Stimulated activated naive CD8-positive, alpha-beta T cell treated with anti-CD3 and anti-CD28 coated beads, Interleukin-15, Interleukin-2, amounts not matched to agents 100 U/mL and 50 U/mL, for 24 hours (primary cell): ENCODE measurements around the gene MYBBP1A.

ENCODE experiments used
- ATAC-seq: fragments of 150-1000 bp; cut with Tn5 transposase; one replicate; pipeline ENCODE4 v1.10.0; 2021
- DNase-seq: peaks from one replicate; pipeline ENCODE4 v3.0.0; 2021

The MYBBP1A gene

DNA sequence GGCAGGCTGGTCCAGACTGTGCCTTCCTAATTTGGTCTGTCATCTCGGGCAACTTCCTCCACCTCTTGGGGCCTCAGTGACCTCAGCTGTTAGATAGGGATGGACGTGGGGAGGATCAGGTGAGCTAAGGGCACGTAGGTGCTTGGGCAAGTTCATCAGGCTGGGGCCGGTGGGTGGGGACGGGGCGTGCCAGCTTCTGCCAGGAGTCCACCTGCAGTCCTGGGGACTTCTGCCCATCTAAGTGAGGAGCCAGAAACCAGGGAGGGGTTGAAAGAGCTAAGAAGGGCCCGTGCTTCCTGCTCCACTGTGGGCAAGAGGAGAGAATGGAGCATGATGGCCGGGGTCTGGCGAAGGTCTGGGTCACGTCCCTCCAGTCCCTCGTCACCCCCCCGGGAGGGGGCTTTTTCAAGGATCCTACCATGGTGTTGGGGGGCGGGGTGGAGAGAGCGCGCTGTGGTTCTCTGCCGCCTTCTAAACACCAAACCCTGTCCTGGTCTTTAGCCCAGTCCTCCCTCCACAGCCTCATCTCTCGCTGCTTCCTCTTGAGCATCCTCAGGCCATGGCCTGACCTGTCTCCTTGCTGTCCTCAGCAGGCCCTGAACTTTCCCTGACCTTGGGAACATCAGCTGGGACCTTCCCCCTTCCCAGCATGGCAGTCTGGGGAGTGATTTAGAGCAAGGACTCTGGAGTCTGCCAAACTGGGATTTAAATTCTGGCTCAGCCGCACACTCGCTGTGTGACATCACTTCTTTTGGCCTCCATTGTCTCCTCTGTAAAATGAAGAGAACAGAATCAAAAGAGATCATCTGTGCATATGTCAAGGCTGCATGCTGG is 34.9 kb downstream of the MYBBP1A start:
- peak; percentile 16 for ATAC-seq
- no peak for DNase-seq

DNA sequence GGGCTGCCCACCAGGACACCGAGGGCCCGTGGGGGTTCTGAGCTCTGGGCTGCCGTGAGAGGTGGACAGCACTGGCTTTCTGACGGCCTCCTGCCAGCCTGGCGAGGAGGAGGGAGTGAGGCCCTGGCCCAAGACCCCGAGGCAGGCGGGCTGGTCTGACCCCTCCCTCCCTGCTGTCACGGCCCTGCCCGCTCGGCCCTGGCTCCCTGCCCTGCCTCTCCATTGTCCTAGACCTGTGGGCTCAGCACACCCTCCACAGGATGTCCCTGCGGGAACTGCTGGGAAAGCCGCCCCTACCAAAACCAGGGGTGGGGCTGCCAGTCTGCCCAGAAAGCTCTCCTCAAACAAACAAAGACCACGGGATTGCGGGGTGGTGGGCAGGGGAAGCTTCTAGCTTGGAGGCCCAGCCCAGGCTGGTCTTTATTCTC is 35.8 kb downstream of the MYBBP1A start:
- no peak for DNase-seq
- ATAC-seq = no peak

DNA sequence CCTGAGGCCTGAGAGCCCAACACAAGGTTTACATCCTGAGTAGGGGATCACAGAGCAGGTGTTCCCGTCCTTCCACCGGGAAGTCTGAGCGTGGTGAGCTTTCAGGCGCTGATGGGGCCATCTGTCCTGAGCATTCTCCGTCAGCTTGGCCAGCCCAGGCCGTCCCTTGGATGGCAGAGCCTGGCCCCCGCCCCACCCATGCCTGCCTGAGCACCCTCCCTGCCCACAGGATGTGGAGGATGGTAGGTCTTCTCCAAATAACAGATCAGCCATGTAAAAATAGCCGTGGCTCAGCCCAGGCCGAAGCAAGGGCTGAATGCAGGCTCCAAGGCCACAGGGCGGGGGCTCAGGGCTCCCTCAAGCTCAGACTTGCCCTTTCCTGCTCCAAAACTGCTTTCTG is 36.3 kb downstream of the MYBBP1A start:
- DNase-seq = no peak
- no peak for ATAC-seq

DNA sequence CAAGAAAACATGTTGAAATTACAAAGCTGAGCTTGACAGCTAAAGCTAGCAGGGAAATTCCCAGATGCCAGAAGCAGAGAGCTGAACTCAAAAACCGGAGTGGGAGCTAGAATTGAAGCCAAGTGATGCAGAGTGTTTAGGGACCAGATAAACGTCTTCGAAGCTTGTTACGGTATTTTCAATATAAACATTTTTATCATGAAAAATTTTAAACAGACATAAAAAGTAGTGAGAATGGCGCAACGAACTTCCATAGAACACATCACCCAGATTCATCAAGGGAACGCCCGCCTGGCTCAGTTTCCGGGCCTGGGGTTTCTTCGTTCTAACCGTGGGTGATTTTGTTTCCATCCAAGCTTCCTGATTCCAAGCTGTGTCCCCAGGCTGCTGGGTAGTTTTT is 38.4 kb downstream of the MYBBP1A start:
- DNase-seq (no peak), ATAC-seq (no peak)

DNA sequence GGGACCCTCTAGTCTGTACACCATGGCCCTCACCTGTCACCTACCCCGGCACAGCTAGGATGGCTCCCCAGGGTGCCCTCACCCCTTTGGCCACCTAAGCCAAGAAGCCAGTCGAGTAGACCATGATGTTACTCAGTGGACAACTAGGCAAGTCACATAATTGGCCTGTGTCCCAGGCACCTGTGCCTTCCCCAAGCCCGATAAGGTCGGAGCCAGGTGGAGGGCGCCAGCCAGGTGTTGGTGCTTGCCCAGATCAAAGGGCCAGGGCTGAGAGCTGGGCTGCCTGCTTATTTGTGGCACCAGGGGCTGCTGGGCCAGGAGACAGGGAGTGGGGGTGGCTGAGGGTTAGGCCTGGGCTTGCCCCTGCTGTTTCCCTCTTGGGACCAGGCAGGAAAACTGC is 39.7 kb downstream of the MYBBP1A start:
- ATAC-seq (no peak), DNase-seq (no peak)

DNA sequence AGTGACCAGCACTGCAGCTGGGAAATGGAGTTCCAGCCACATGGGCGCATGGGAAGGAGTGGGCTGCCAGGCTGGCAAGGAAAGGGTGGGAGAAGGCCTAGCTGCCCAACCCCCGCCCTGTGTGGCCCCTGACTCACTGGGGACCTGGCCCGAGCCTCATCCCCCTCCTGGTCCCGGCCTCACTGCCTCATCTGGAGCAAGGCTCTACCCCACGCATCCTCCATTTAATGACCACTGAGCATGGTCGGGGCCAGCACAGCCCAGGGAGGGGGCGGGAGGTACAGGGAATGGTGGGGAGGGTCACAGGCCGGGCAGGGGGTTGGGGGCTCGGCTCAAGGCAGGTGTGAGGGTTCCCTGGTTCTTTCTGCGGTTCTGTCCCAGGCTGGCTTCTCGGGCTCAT is 40.4 kb downstream of the MYBBP1A start:
- ATAC-seq = no peak
- DNase-seq = no peak

DNA sequence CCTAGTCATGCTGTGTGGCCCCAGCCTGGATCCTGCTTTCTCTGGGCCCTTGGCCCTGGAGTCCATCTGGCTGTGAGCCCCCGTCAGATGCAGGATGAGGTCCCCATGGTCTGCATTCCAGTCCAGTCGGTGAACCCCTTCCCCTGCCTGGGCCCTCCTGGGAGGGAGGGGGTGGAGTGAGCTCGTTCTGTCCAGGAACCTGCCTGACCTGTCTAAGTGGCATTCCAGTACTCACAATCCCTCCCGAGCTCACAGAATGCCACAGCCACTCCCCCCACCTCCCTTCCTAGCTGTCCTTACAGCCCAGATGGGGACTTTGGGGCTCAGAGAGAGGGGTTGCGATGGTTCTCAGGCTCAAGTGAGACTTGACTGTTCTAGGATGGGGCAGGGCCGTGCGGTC is 41.0 kb downstream of the MYBBP1A start:
- no peak for ATAC-seq
- no peak for DNase-seq

DNA sequence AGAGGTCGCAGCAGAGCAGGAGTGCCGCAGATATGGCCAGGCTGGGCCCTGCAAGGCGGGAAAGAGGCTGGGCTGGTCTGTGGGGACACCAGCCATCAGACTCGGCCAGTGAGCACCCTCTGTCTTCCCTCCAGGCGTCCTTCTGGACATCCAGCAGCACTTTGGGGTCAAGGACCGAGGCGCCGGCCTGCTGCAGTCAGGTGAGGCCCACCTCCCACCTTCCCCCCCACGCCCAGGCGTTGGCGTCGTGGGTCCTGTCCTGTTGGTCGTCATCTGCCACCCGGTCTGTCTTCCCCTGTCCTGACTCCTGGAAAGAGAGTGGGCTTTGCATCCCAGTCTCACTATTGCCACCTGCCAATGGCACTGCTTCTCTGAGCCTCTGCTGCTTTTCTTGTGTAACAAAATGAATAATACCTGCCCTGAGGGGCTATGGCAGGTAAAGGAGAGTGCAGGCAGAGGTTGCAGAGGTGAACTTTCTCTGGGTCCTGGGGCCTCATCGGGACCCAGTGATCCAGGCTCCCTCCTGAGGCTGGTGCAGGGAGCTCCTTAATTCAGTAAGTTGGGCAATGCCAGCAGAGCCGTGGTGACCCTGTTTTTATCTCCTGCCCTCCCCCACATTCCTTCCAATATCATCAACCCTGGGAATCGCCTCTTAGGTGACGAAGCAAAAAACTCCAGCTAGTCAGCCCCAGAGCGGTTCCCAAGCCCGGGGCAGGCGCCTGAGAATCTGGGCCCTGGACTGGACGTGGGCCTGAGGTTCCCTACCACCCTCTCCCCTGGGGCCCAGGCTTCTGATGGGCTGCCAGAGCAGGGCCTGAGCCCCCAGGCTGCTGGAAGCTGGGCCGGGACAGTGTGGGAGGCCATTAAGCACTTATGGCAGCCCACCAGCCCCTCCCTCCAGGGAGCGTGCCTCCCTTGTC is 41.8 kb downstream of the MYBBP1A start:
- DNase-seq (no peak), ATAC-seq (no peak)

DNA sequence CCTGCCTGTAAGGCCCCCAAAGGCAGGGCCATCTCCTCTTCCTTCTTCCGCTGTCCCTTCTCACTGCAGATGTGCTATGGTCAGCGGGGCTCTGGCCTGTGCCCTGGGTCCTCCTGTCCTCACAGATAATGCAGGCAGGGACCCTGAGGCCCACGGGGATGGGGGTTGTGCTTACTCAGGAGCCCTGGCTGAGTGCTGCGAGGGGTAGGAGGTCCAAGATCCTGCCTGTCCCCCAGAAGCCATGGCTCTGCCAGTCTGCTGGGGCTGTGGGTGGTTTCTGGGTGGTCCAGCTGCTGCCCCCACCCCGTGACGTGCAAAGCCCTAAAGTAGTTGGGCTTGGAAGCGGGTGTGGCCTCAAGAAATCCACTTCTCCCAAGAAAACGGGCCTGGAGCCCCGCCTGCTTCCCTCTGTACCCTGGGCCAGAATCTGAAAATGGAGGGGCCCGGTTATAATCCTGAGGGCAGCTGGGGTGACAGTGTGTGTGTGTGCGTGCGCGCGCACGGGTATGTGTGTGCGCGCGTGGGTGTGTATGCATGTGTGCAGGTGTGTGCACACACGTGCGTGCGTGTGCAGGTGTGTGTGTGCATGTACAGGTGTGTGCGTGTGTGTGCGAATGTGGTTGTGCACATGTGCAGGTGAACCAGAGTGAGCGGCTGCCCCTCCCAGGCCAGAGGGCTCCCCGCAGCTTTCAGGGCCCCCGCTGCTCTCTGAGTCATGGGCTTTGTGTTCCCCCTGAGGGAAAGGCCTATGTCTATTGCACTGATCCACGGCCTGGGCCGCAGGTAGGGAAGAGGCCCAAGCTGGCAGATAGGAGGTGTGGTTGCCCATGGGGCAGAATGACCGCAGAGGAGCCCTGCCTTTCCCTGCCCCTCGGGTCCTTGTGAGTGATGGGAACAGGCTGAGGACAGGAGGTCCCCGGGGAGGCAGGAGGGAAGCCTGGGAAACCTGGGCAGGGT is 42.8 kb downstream of the MYBBP1A start:
- DNase-seq (no peak), ATAC-seq (no peak)

DNA sequence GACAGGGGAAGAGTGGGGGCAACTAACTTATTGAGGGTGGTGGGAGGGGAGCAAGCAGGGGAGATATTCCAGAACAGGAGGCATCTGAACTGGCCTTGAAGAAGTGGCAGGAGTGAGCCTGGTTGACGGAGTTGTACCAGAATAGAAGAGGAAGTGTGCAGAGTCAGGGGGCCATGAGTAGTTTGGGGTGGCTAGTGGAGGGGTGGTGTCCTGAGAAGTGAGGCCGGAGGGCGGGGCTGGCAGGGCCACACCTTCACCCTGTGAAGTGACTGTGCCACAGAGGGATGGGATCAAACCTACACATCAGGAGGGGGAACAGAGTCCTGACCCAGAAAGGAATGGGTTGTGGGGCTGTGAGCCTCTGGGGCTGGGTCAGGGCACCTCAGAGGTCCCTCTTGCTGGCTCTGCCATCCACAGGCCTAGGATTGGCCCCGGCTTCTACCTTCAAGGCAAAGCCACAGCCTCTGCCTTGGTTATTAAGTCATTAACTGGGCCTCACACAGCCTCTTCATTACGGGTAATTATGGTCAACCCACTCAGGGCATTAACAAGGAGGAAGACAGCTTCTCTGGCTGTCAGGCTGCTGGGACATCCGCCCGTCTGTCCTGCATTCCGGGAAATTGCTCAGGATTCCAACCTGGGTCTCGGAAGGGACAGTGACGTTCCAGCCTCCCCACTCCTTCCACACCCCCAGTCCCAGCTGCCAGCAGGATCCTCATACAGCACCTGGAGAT is 43.8 kb downstream of the MYBBP1A start:
- ATAC-seq (no peak), DNase-seq (no peak)

DNA sequence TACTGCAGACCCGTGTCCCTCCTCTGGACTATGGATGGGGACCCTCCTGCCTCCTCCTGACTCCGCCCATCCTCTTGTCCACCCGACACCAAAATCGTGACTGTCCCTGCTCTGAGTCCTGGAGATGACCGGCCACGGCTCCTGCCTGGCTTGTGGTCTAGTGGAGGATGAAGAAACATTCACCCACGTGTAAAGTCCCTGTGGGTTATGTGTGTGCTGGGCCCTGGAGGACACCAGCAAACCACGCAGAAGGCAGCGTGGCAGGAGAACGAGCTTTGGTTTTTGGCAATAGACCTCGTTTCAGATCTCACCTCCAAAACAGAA is 44.6 kb downstream of the MYBBP1A start:
- no peak for ATAC-seq
- DNase-seq = no peak

DNA sequence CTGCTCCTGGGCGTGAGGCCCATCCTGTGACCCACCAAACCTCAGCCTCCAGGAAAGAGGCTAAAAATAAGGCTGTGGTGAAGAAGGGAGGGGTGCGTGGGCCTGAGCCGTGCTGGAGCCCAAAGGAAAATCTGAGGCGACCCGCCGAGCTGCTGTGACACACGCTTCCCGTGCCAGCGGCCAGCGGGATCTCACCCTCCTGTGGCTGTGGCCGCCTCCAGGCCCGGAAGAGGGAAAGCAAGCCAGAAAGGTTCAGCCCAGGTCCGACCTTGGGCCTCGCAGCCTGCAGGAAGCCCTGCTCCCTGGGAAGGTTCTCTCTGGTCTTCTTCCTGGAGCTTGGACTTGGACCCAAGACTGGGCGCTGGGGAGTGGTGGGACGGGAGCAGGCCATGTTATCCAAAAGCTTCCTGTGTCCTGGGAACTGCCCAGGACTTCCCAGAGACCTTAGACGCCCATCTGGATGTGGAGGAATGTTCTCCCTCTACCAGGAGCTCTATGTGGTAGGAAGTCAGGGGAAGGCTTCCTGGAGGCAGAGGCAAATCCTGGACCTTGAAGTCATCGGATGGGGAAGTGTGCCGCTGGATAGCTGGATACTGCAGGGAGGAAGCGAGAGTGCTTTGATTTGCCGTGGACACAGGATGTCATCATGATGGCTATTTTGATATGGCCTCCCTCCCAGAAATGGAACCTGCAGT is 45.1 kb downstream of the MYBBP1A start:
- ATAC-seq (no peak), DNase-seq (no peak)

DNA sequence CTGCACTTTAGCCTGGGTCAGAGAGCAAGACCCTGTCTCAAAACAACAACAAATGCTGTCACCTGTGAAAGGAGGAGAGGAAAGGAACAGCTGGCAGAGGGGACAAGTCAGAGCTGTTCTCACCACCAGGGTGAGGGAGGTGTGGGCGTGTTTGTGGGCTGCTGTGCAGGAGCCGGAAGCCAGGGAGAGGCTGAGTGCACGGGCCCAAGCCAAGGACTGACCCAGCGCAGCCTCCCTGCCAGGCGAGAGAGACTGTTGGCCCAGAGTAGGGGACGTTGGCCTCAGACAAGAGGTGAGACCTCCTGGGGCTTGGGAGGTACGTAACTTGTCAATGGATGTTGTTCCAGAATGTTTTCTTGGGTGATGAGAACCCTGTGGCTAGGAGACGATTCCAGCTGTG is 45.8 kb downstream of the MYBBP1A start:
- ATAC-seq (peak; percentile 44), DNase-seq (peak; percentile 42)

DNA sequence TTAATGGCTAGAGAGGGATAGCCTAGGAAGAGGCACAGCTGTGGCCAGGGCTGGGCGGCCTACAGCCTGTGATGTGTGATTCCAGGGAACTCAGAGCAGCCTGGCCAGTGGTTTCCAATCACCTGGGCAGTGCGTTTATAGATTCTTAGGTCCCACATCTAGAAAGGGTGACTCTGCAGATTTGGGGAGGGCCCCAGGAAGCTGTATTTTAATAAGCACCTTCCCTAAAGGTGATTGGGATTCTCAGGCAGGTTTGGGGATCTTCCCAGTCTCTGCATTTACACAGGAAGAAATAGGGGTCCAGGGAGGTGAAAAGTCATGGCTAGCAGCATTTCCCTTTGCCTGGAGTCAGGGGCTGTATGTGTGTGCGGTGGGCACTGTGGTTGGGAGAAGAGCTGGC is 47.0 kb downstream of the MYBBP1A start:
- ATAC-seq (no peak), DNase-seq (no peak)

DNA sequence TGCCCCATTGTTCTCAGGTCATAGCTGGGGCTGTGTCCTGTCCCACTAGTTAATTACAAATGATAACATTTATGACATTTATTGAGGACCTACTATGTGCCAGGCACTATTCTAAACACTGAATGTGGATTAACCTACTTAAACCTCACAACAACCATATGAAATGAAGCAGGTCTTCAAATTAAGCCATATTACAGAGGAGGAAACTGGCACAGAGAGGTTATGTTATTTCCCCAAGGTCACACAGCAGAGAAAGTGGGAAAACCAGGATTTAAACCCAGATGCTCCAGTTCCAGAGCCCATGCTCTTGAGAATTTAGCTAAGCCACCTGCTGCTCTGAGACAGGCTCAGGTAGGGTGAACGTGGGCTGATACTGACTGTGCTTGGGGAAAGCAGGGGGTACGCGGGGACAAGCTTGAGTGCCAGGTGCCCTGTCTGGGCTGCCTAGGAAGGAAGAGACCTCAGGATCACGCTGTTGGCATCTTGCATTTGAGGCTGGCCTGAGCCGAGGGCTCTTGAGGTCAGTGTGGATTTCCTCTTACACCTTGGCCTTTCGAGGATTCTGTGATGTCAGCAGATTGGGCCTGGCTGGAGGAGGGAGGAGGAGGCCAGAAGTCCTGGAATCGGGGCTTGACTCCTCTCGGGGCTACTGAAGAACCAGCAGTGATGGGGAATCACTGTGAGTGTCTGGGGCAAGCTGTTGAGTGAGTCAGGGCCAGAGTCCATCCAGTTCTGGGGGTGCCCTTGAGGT is 47.6 kb downstream of the MYBBP1A start:
- ATAC-seq = no peak

DNA sequence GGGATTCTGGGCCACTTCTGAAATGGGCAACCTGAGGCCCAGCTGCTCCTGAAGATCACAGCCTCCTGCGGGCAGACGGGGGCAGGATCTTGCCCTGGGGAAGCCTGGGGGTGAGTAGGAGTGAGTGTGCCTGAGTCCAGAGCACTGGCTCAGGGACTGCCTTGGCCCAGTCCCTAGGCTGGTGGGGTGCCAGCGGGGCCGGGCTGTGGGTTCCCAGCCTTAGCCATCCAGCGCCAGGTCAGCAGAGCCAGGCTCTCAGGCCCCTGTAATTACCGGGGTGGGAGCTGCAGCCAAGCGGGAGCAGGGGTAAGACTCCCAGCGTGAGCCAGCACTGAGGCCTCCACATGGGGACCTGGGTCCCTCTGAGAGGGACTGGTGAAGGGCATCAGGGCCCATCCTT is 48.3 kb downstream of the MYBBP1A start:
- no peak for DNase-seq
- no peak for ATAC-seq

More for the DNA sequence above, 47.6 kb downstream of the MYBBP1A start:
- DNase-seq = no peak

DNA sequence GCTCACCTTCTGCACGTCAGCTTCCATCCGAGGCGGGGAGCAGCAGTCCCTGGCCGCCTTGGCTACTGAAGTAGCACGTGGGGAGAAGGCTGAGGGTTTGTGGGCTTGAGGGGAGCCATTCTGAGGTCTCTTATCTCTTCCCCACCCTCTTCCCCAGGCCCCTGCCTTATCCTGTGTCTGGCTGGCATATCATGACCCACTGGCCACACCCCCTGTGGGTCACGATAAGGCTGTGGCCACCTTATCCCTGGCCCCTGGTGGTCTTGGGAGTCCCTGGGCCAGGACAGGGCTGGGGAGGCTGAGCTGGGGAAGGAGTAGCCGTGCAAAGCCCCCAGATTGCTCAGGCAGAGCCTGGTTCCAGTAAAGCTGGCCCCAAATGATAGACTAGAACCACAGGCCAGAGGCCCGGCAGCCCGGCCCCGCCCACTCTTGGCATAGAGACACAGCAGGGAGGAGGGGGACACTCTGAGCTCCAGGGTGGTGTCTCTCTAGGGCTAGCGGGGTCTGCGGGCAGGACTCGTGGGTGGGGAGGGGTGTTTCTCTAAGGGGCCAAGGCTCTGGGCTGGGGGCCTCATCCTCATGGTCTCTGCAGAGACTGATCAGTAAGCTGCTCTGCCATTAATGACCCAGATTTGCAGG is 48.9 kb downstream of the MYBBP1A start:
- ATAC-seq (no peak), DNase-seq (no peak)

DNA sequence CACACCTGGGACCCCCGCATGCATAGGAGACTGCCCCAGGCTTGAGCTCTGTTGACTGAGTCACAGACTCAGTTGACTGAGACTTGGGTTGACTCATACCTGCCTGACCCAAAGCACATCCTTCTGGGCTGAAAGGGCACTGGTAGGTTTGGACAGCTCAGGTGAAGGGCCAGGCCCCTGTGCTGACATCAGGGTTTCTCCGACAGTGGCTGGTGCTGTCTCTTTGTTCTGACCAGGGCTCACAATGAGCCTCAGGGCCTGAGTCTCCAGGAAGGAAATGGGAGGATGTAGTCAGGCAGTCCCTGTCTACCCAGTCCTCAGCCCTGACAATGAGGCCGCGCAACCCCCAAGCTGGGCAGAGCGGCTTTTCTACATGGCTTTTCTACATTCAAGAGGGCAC is 50.0 kb downstream of the MYBBP1A start:
- ATAC-seq (no peak), DNase-seq (no peak)

DNA sequence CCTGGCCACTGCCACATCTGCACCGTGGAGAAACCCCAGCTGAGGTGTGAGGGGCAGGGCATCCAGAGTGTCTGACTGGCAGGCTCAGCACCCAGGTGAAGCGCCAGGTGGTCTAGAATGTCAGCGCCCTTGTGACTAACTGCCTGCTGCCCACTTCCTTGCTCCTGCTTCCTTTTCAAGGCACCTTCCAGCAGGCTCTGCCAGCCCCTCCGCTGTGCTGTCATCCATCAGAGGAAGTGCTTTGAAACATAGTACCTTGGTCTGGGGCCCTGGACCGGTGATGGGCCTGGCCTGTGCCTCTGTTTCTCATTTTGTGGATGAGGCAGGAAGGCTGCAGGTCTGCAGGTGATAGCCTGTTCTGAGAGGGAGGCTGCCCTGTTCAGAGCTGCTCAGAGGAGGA is 51.0 kb downstream of the MYBBP1A start:
- DNase-seq = no peak
- ATAC-seq = no peak
